ENCODE results near the gene NADSYN1.

GRCh38 chr11:71459767-71460320 lies 6.8 kb downstream of the NADSYN1 start:
- TF ChIP-seq CTCF (conservative IDR thresholded peaks at IDR 0.05 in 1 of 2, IDR thresholded peaks at IDR 0.05 in 1 of 2; ENCODE audit: low read depth in 1 of 2, low read length in 2 of 2) (no peak), EZH2 (IDR thresholded peaks at IDR 0.05; ENCODE audit: low read length, missing control alignments) (no peak)

Measured in fibroblast of lung (primary cell).